CD8-positive, alpha-beta memory T cell (primary cell): ENCODE results near the gene CALML4. TPM values are rescaled to one million over a fixed set of nuclear protein-coding genes. Genes with fewer than 3 reads are reported as not detected.
A peak's percentile ranks its signal among the peaks of the same experiment; 100 is the strongest.

Source experiments
- CTCF ChIA-PET: fragments of 350-600 bp; sonication (Branson Sonifier 250); formaldehyde crosslinking; loops from one replicate; lab custom pipeline; 2021; ENCODE audit warnings: antibody characterized with exemption; lab: Charles Lee
- POLR2A ChIA-PET: fragments of 350-600 bp; sonication (Branson Sonifier 250); formaldehyde crosslinking; loops from one replicate; lab custom pipeline; 2021; ENCODE audit warnings: antibody characterized with exemption; lab: Charles Lee
- DNase-seq, 5 donors: peaks; one replicate each; pipeline versions ENCODE4 v3.0.0 to v3.0.0-alpha.2; 2020 to 2022; ENCODE audit warnings: mixed read lengths in 1 of 5
- H3K27ac ChIP-seq: one replicate; pipeline ENCODE4 v1.7.0; 2013; ENCODE audit warnings: low read depth, mild to moderate bottlenecking, low read length, moderate library complexity
- H3K27me3 ChIP-seq: 2 replicates; pipeline ENCODE4 v1.7.0; 2013; ENCODE audit warnings: low read length, mild to moderate bottlenecking; ENCODE audit not compliant: insufficient read depth, poor library complexity, severe bottlenecking
- H3K36me3 ChIP-seq: 2 replicates; pipeline ENCODE4 v1.7.0; 2013; ENCODE audit warnings: mild to moderate bottlenecking, low read length, moderate library complexity; ENCODE audit not compliant: insufficient read depth
- H3K4me1 ChIP-seq: 2 replicates; pipeline ENCODE4 v1.7.0; 2013; ENCODE audit warnings: mild to moderate bottlenecking, low read length, moderate library complexity; ENCODE audit not compliant: insufficient read depth
- H3K4me3 ChIP-seq: 2 replicates; pipeline ENCODE4 v1.7.0; 2013; ENCODE audit warnings: mild to moderate bottlenecking, low read length
- H3K9me3 ChIP-seq: 2 replicates; pipeline ENCODE4 v1.7.0; 2013; ENCODE audit warnings: mild to moderate bottlenecking, low read length
- H3K27ac Mint-ChIP-seq, 8 donors: one replicate each; pipeline ENCODE4 v1.8.0; 2020 to 2021; ENCODE audit warnings: mixed read lengths in 8 of 8, mild to moderate bottlenecking in 6 of 8, inconsistent platforms in 3 of 8, moderate library complexity in 3 of 8
- H3K27me3 Mint-ChIP-seq, 2 donors: one replicate each; pipeline ENCODE4 v1.8.0; 2020 to 2021; ENCODE audit warnings: mixed read lengths in 2 of 2, mild to moderate bottlenecking in 1 of 2, moderate library complexity in 1 of 2
- H3K36me3 Mint-ChIP-seq, 3 donors: one replicate each; pipeline ENCODE4 v1.8.0; 2020 to 2021; ENCODE audit warnings: mixed read lengths in 3 of 3, inconsistent platforms in 1 of 3, mild to moderate bottlenecking in 1 of 3
- H3K4me1 Mint-ChIP-seq, 3 donors: one replicate each; pipeline ENCODE4 v1.8.0; 2020 to 2021; ENCODE audit warnings: mixed read lengths in 3 of 3, inconsistent platforms in 1 of 3, mild to moderate bottlenecking in 1 of 3
- H3K4me3 Mint-ChIP-seq, 7 donors: one replicate each; pipeline ENCODE4 v1.8.0; 2020 to 2021; ENCODE audit warnings: mixed read lengths in 7 of 7, mild to moderate bottlenecking in 6 of 7, moderate library complexity in 4 of 7, inconsistent platforms in 2 of 7
- H3K9me3 Mint-ChIP-seq, 5 donors: one replicate each; pipeline ENCODE4 v1.8.0; 2020 to 2022; ENCODE audit warnings: mixed read lengths in 5 of 5, mild to moderate bottlenecking in 3 of 5, moderate library complexity in 2 of 5, inconsistent platforms in 1 of 5
- polyA plus RNA-seq: library from polyadenylated mRNA; unstranded; fragments of 300-500 nt; fragmentation: Illumina TruSeq; gene quantifications from one replicate; pipeline ENCODE4 v1.2.3, GENCODE V29; 2021
- total RNA-seq, 2 experiments: library from RNA; stranded (reverse); gene quantifications; one replicate each; pipeline ENCODE4 v1.2.3, GENCODE V29; 2021

CALML4 gene
- total and polyA plus RNA-seq, 3 experiments from 2014 or later: 0.40 to 6.4 (median 4.9) TPM

DNA sequence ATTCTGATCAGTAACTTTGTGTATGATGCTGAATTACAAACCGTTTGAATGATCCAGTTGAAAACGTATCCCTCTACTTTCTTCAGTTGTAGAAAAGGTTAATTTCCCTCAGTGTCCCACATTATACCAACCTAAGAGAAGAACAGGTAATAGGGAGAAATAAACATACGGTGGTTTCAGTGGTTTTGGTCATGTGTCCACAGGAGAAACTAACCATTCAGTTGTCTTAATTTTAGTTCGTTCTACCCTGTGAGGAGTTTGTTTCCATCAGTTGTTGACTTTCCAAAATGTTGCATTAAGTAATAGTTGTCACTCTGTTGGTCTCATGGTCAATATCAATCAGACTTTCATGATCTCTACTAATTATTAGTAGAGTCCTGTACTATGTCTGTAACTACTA lies 15.1 kb downstream of the CALML4 start:
- Histone ChIP-seq H3K27me3 (no peaks in the 10 kb centered on the region), H3K9me3 (no peaks in the 10 kb centered on the region), H3K4me1 (no peaks in the 10 kb centered on the region), H3K4me3 (no peak overlapping the region), H3K36me3 (peaks cover 33% of the 10 kb centered on the region), H3K27ac (no peak overlapping the region)
- Mint-ChIP-seq H3K27ac (no peak overlapping the region), H3K4me1 (no peaks in the 10 kb centered on the region), H3K4me3 (no peak overlapping the region), H3K27me3 (no peaks in the 10 kb centered on the region), H3K36me3 (peaks cover 0 to 81% (median 22%) of the 10 kb centered on the region in 3 donors), H3K9me3 (no peaks in the 10 kb centered on the region)
- ChIA-PET CTCF (no interaction called here), POLR2A (no interaction called here)
- DNase-seq: no peak

DNA sequence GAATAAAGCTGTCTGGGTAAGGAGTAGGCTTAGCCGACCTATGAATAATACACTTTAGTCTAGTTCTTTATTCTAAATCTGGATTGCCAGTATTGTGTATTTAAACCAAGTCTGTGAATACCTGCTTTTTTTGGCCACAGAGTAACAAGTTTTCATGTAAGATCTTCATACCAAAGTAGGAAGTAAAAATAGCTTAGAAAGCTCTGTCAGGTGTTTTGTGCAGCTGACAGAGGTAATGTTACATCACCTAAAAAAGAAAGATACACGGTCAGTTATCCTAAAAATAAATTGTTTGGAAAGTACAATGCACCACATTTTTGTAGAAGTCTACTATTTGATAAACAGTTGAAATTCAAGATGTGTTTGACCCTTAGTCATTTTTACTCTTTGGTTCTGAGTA lies 16.5 kb downstream of the CALML4 start:
- peaks cover 0 to 85% (median 26%) of the 10 kb centered on the region in 3 donors for H3K36me3 Mint-ChIP-seq
- peaks cover 45% of the 10 kb centered on the region for H3K36me3 ChIP-seq
- no peak overlapping the region for H3K27ac ChIP-seq
- no peaks in the 10 kb centered on the region for H3K4me1 ChIP-seq
- H3K4me1 Mint-ChIP-seq: no peaks in the 10 kb centered on the region
- H3K4me3 ChIP-seq: no peak overlapping the region
- DNase-seq: no peak
- H3K9me3 Mint-ChIP-seq: no peaks in the 10 kb centered on the region
- H3K4me3 Mint-ChIP-seq: no peak overlapping the region
- no peaks in the 10 kb centered on the region for H3K27me3 ChIP-seq
- no peaks in the 10 kb centered on the region for H3K9me3 ChIP-seq
- H3K27ac Mint-ChIP-seq: peak overlapping the region in 3 of 8 donors; percentile 46 to 91 (median 81)
- no peaks in the 10 kb centered on the region for H3K27me3 Mint-ChIP-seq
- ChIA-PET CTCF (no interaction called here), POLR2A (no interaction called here)

GRCh38 chr15:68187559-68187958 lies 17.6 kb downstream of the CALML4 start:
- Histone ChIP-seq H3K27me3 (no peaks in the 10 kb centered on the region), H3K36me3 (peaks cover 46% of the 10 kb centered on the region), H3K4me3 (no peak overlapping the region), H3K27ac (no peak overlapping the region), H3K9me3 (no peaks in the 10 kb centered on the region), H3K4me1 (no peaks in the 10 kb centered on the region)
- ChIA-PET CTCF (no interaction called here), POLR2A (no interaction called here)
- H3K27ac Mint-ChIP-seq: peak overlapping the region in 5 of 8 donors; percentile 36 to 76 (median 62)
- H3K27me3 Mint-ChIP-seq: no peaks in the 10 kb centered on the region
- DNase-seq: no peak
- H3K4me3 Mint-ChIP-seq: no peak overlapping the region
- peaks cover 0 to 89% (median 30%) of the 10 kb centered on the region in 3 donors for H3K36me3 Mint-ChIP-seq
- no peaks in the 10 kb centered on the region for H3K9me3 Mint-ChIP-seq
- no peaks in the 10 kb centered on the region for H3K4me1 Mint-ChIP-seq

GRCh38 chr15:68186671-68187397 lies 18.3 kb downstream of the CALML4 start:
- no peak for DNase-seq
- H3K4me3 ChIP-seq: no peak overlapping the region
- no peaks in the 10 kb centered on the region for H3K4me1 Mint-ChIP-seq
- peaks cover 48% of the 10 kb centered on the region for H3K36me3 ChIP-seq
- H3K9me3 Mint-ChIP-seq: no peaks in the 10 kb centered on the region
- CTCF ChIA-PET: no interaction called here
- no peaks in the 10 kb centered on the region for H3K27me3 ChIP-seq
- H3K36me3 Mint-ChIP-seq: peaks cover 0 to 83% (median 29%) of the 10 kb centered on the region in 3 donors
- H3K27ac ChIP-seq: no peak overlapping the region
- POLR2A ChIA-PET: no interaction called here
- no peaks in the 10 kb centered on the region for H3K9me3 ChIP-seq
- H3K27me3 Mint-ChIP-seq: no peaks in the 10 kb centered on the region
- no peak overlapping the region for H3K4me3 Mint-ChIP-seq
- no peaks in the 10 kb centered on the region for H3K4me1 ChIP-seq
- H3K27ac Mint-ChIP-seq: no peak overlapping the region

- Histone ChIP-seq H3K27me3 (no peaks in the 10 kb centered on the region), H3K27ac (no peak overlapping the region), H3K9me3 (no peaks in the 10 kb centered on the region), H3K36me3 (peaks cover 56% of the 10 kb centered on the region), H3K4me1 (no peaks in the 10 kb centered on the region), H3K4me3 (no peak overlapping the region)
- Mint-ChIP-seq H3K36me3 (peaks cover 0 to 86% (median 37%) of the 10 kb centered on the region in 3 donors), H3K27me3 (no peaks in the 10 kb centered on the region), H3K9me3 (no peaks in the 10 kb centered on the region), H3K27ac (peak overlapping the region in 2 of 8 donors; percentile 26 to 27), H3K4me3 (no peak overlapping the region), H3K4me1 (no peaks in the 10 kb centered on the region)
- POLR2A ChIA-PET: interaction anchor here (0.6 kb wide), 1 partner anchor 10 kb away, joined by 3 read pairs; no protein-coding TSS in a partner anchor
- CTCF ChIA-PET: no interaction called here
- DNase-seq: no peak
Observed at GRCh38 chr15:68184616-68185480, 20.3 kb downstream of the CALML4 start.

GRCh38 chr15:68183616-68184315 lies 21.4 kb downstream of the CALML4 start:
- H3K27ac ChIP-seq: no peak overlapping the region
- no peak for DNase-seq
- H3K27me3 ChIP-seq: no peaks in the 10 kb centered on the region
- no peak overlapping the region for H3K4me3 Mint-ChIP-seq
- no peaks in the 10 kb centered on the region for H3K9me3 ChIP-seq
- no peaks in the 10 kb centered on the region for H3K9me3 Mint-ChIP-seq
- peaks cover 56% of the 10 kb centered on the region for H3K36me3 ChIP-seq
- ChIA-PET CTCF (no interaction called here), POLR2A (no interaction called here)
- no peak overlapping the region for H3K4me3 ChIP-seq
- no peaks in the 10 kb centered on the region for H3K4me1 ChIP-seq
- peaks cover 0 to 2% (median 0%) of the 10 kb centered on the region in 3 donors for H3K4me1 Mint-ChIP-seq
- H3K27me3 Mint-ChIP-seq: no peaks in the 10 kb centered on the region
- peaks cover 0 to 83% (median 34%) of the 10 kb centered on the region in 3 donors for H3K36me3 Mint-ChIP-seq
- peak overlapping the region in 1 of 8 donors; percentile 50 for H3K27ac Mint-ChIP-seq

DNA sequence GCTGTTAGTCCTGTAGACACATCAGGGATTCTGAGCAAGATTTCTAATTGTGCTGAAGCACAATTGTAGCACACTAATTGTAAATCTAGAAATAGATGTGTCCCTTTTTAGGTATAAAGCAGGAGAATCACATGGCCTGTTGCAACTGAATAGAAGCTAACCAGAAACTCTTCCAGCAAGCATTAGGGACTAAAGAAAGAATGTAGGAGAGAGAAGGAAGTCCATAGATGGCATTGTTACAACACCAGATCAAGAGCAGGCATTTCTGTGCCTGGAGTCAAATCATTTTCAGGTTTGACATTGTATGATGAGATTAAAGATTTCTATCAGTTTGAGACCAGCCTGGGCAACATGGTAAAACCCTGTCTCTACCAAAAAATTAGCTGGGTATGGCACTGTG lies 27.4 kb downstream of the CALML4 start:
- H3K4me1 ChIP-seq: no peaks in the 10 kb centered on the region
- no peak overlapping the region for H3K4me3 ChIP-seq
- no peak overlapping the region for H3K27ac ChIP-seq
- Mint-ChIP-seq H3K4me3 (no peak overlapping the region), H3K27ac (peak overlapping the region in 3 of 8 donors; percentile 30 to 73 (median 41)), H3K27me3 (no peaks in the 10 kb centered on the region), H3K4me1 (peaks cover 0 to 11% (median 4%) of the 10 kb centered on the region in 3 donors), H3K36me3 (peaks cover 4 to 77% (median 21%) of the 10 kb centered on the region in 3 donors), H3K9me3 (no peaks in the 10 kb centered on the region)
- DNase-seq: no peak
- H3K27me3 ChIP-seq: no peaks in the 10 kb centered on the region
- peaks cover 44% of the 10 kb centered on the region for H3K36me3 ChIP-seq
- no peaks in the 10 kb centered on the region for H3K9me3 ChIP-seq
- ChIA-PET POLR2A (interaction anchor here (0.6 kb wide), 1 partner anchor 39 kb away, joined by 3 read pairs; no protein-coding TSS in a partner anchor), CTCF (no interaction called here)
